Spleen (tissue), 11 donors: ENCODE data around the gene TMEM181. TPM values are rescaled to one million over a fixed set of nuclear protein-coding genes. Genes with fewer than 3 reads are reported as not detected.

Source experiments
- DNase-seq: peaks from one replicate; pipeline ENCODE4 v3.0.0-alpha.2; 2020
- H3K27ac ChIP-seq, 8 donors: fragments of 200-600 bp; sonication (generic) in 7 of 8; 1 replicate in 4 of 8; 2 replicates in 4 of 8; pipeline versions ENCODE4 v1.5.0 to v1.8.0; 2016 to 2021; ENCODE audit warnings: inconsistent platforms in 4 of 8, mild to moderate bottlenecking in 4 of 8, moderate library complexity in 1 of 8
- H3K27me3 ChIP-seq, 7 donors: fragments of 200-600 bp; sonication (generic) in 6 of 7; replicated peaks in 1 of 7; 1 replicate in 4 of 7; 2 replicates in 3 of 7; pipeline versions ENCODE4 v1.5.0 to v1.8.0; 2016 to 2021; ENCODE audit warnings: inconsistent platforms in 3 of 7, mild to moderate bottlenecking in 1 of 7
- H3K36me3 ChIP-seq, 6 donors: fragments of 200-600 bp; sonication (generic) in 5 of 6; 1 replicate in 4 of 6; 2 replicates in 2 of 6; pipeline versions ENCODE4 v1.5.0 to v1.8.0; 2016 to 2021; ENCODE audit warnings: inconsistent platforms in 2 of 6
- H3K4me1 ChIP-seq, 6 donors: fragments of 200-600 bp; sonication (generic) in 5 of 6; 1 replicate in 3 of 6; 2 replicates in 3 of 6; pipeline versions ENCODE4 v1.5.0 to v1.8.0; 2016 to 2021; ENCODE audit warnings: inconsistent platforms in 3 of 6
- H3K4me3 ChIP-seq, 8 donors: fragments of 200-600 bp; sonication (generic) in 7 of 8; 1 replicate in 4 of 8; 2 replicates in 4 of 8; pipeline versions ENCODE4 v1.5.0 to v1.8.0; 2016 to 2021; ENCODE audit warnings: inconsistent platforms in 4 of 8, mild to moderate bottlenecking in 4 of 8, moderate library complexity in 2 of 8
- H3K9me3 ChIP-seq, 8 donors: fragments of 200-600 bp; sonication (generic) in 7 of 8; 1 replicate in 4 of 8; 2 replicates in 4 of 8; pipeline versions ENCODE4 v1.5.0 to v1.8.0; 2016 to 2021; ENCODE audit warnings: inconsistent platforms in 4 of 8
- CTCF ChIP-seq, 11 experiments: fragments of 200-600 bp in 7 of 11; fragments of 450-650 bp in 4 of 11; sonication (generic) in 4 of 11; IDR thresholded peaks in 8 of 11; conservative IDR thresholded peaks in 3 of 11; 1 replicate in 7 of 11; 2 replicates in 4 of 11; pipeline versions ENCODE4 v1.4.0 to v1.8.0; 2016 to 2021; ENCODE audit warnings: antibody characterized with exemption in 11 of 11, inconsistent platforms in 4 of 11, mild to moderate bottlenecking in 1 of 11
- POLR2A ChIP-seq, 3 donors: fragments of 450-650 bp; IDR thresholded peaks; one replicate each; pipeline ENCODE4 v1.5.1; 2017; ENCODE audit warnings: antibody characterized with exemption in 3 of 3, mild to moderate bottlenecking in 1 of 3
- POLR2AphosphoS5 ChIP-seq, 3 donors: sonication (generic); formaldehyde crosslinking; IDR thresholded peaks; one replicate each; pipeline ENCODE4 v1.5.1; 2017; ENCODE audit warnings: antibody characterized with exemption in 3 of 3
- WGBS, 5 donors: extraction: QIAGEN DNeasy Blood & Tissue Kit in 3 of 5; methylation state at CpG; one replicate each; pipeline versions ENCODE4 v1.1.5 to v1.1.7; 2013 to 2018; 5-methylcytosine and 5-hydroxymethylcytosine counted together
- intact Hi-C: fragments of 100-400 bp; cut with DNase I; formaldehyde crosslinking; loops from one replicate; pipeline ENCODE4 v1.15.0; 2023; ENCODE audit warnings: low total_unique reads
- polyA plus RNA-seq, 3 donors: library from polyadenylated mRNA; stranded (reverse); fragments of 200-250 nt; gene quantifications; one replicate each; pipeline ENCODE4 v1.2.1, GENCODE V29; 2013
- total RNA-seq, 7 donors: library from RNA; depleted of rRNA in 3 of 7; stranded (reverse); fragments of >200 nt in 3 of 7; fragmentation: NEBNext Ultra II Directional in 4 of 7; extraction: Animal tissue kit (Norgen Biotek cat#: 25700) in 4 of 7; gene quantifications; one replicate each; pipeline versions ENCODE4 v1.1.0 to v1.2.1, GENCODE V29; 2016 to 2021
- donor health status: healthy with polysubstance abuse.
- donor health status: DM: no; HTN: no; CAD: no; lungs with moderate emphysema.
- donor health status: DM: no; HTN: no; CAD: no.
- donor health status: Bipolar disorder and iron deficiency.
- donor health status: healthy.
- donor health status: DM: no; HTN: no; CAD: no.
- donor health status: DM: yes; HTN: yes; CAD: no.

The TMEM181 gene
- total and polyA plus RNA-seq, 10 donors: 7.0 to 39.4 (median 23.6) TPM

GRCh38 chr6:158561321-158561884, 1.5 kb downstream of the TMEM181 start:
- Histone ChIP-seq H3K4me1 (peaks cover 10 to 69% (median 57%) of the 10 kb centered on the region in 6 donors), H3K4me3 (peak overlapping the region; percentile 84 to 98 (median 94)), H3K27ac (peak overlapping the region in 3 of 8 donors; percentile 96 to 97 (median 97)), H3K9me3 (no peaks in the 10 kb centered on the region), H3K27me3 (no peaks in the 10 kb centered on the region), H3K36me3 (no peaks in the 10 kb centered on the region)
- WGBS, 5 donors: 72 to 86% (median 79%) methylated on average over 14 of the region's 14 CpGs
- intact Hi-C loops: no loop called here
- peak; percentile 62 for DNase-seq
- no peak for TF ChIP-seq CTCF (IDR thresholded peaks at IDR 0.05 in 8 of 11, conservative IDR thresholded peaks at IDR 0.05 in 3 of 11)
- no peak for TF ChIP-seq POLR2A (IDR thresholded peaks at IDR 0.05)
- no peak for TF ChIP-seq POLR2AphosphoS5 (IDR thresholded peaks at IDR 0.05)

GRCh38 chr6:158561938-158562337, 2.0 kb downstream of the TMEM181 start:
- Histone ChIP-seq H3K27ac (peak overlapping the region in 3 of 8 donors; percentile 96 to 97 (median 97)), H3K9me3 (no peaks in the 10 kb centered on the region), H3K27me3 (no peaks in the 10 kb centered on the region), H3K4me3 (peak overlapping the region in 1 of 8 donors; percentile 95), H3K36me3 (no peaks in the 10 kb centered on the region), H3K4me1 (peaks cover 10 to 70% (median 58%) of the 10 kb centered on the region in 6 donors)
- intact Hi-C loops: no loop called here
- 72 to 88% (median 87%) methylated on average over 8 of the region's 8 CpGs for WGBS, 5 donors
- peak; percentile 40 for DNase-seq
- TF ChIP-seq POLR2AphosphoS5 (IDR thresholded peaks at IDR 0.05) (no peak), POLR2A (IDR thresholded peaks at IDR 0.05) (no peak), CTCF (IDR thresholded peaks at IDR 0.05 in 8 of 11, conservative IDR thresholded peaks at IDR 0.05 in 3 of 11) (no peak)

- H3K4me1 ChIP-seq: peaks cover 10 to 88% (median 80%) of the 10 kb centered on the region in 6 donors
- intact Hi-C loops: no loop called here
- peak; percentile 52 for DNase-seq
- no peaks in the 10 kb centered on the region for H3K9me3 ChIP-seq
- WGBS, 5 donors: 75 to 90% (median 84%) methylated on average over 16 of the region's 16 CpGs
- no peaks in the 10 kb centered on the region for H3K27me3 ChIP-seq
- peak in 1 of 3 donors; percentile 26 for TF ChIP-seq POLR2AphosphoS5 (IDR thresholded peaks at IDR 0.05)
- TF ChIP-seq CTCF (IDR thresholded peaks at IDR 0.05 in 8 of 11, conservative IDR thresholded peaks at IDR 0.05 in 3 of 11): peak in 1 of 11 experiments; percentile 3
- TF ChIP-seq POLR2A (IDR thresholded peaks at IDR 0.05): no peak
- H3K27ac ChIP-seq: peak overlapping the region in 6 of 8 donors; percentile 4 to 79 (median 42)
- H3K36me3 ChIP-seq: no peaks in the 10 kb centered on the region
- peak overlapping the region in 1 of 8 donors; percentile 42 for H3K4me3 ChIP-seq
Measured at GRCh38 chr6:158564243-158565121, 4.6 kb downstream of the TMEM181 start.

- Histone ChIP-seq H3K4me1 (peaks cover 10 to 91% (median 83%) of the 10 kb centered on the region in 6 donors), H3K27ac (peak overlapping the region in 5 of 8 donors; percentile 22 to 79 (median 55)), H3K9me3 (no peaks in the 10 kb centered on the region), H3K27me3 (no peaks in the 10 kb centered on the region), H3K36me3 (no peaks in the 10 kb centered on the region), H3K4me3 (peak overlapping the region in 1 of 8 donors; percentile 42)
- TF ChIP-seq POLR2AphosphoS5 (IDR thresholded peaks at IDR 0.05): peak in 1 of 3 donors; percentile 13
- TF ChIP-seq POLR2A (IDR thresholded peaks at IDR 0.05): no peak
- TF ChIP-seq CTCF (IDR thresholded peaks at IDR 0.05 in 8 of 11, conservative IDR thresholded peaks at IDR 0.05 in 3 of 11): no peak
- intact Hi-C loops: no loop called here
- no peak for DNase-seq
- 82 to 86% (median 83%) methylated on average over 8 to 9 of the region's 9 CpGs for WGBS, 5 donors
Measured at GRCh38 chr6:158565122-158565429, 5.2 kb downstream of the TMEM181 start.
